ENCODE measurements around the gene OLFM1.

DNA sequence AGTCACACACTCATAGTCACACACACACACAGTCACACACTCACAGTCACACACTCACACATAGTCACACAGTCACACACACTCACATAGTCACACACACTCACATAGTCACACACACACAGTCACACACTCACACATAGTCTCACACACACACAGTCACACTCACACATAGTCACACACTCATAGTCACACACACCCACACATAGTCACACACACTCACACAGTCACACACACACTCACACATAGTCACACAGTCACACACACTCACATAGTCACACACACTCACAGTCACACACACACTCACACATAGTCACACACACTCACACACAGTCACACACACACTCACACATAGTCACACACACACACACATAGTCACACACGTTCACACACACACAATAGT, 4.1 kb downstream of the OLFM1 start:
- TF ChIP-seq POLR2AphosphoS5 (IDR thresholded peaks at IDR 0.05) (no peak), POLR2A (IDR thresholded peaks at IDR 0.05; ENCODE audit: low read depth) (no peak)
- TF ChIP-seq, protein P1, sequence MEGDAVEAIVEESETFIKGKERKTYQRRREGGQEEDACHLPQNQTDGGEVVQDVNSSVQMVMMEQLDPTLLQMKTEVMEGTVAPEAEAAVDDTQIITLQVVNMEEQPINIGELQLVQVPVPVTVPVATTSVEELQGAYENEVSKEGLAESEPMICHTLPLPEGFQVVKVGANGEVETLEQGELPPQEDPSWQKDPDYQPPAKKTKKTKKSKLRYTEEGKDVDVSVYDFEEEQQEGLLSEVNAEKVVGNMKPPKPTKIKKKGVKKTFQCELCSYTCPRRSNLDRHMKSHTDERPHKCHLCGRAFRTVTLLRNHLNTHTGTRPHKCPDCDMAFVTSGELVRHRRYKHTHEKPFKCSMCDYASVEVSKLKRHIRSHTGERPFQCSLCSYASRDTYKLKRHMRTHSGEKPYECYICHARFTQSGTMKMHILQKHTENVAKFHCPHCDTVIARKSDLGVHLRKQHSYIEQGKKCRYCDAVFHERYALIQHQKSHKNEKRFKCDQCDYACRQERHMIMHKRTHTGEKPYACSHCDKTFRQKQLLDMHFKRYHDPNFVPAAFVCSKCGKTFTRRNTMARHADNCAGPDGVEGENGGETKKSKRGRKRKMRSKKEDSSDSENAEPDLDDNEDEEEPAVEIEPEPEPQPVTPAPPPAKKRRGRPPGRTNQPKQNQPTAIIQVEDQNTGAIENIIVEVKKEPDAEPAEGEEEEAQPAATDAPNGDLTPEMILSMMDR (IDR thresholded peaks at IDR 0.05) = no peak

Measured in esophagus muscularis mucosa (tissue), 3 donors.